ENCODE results near the gene BTBD9.

DNA sequence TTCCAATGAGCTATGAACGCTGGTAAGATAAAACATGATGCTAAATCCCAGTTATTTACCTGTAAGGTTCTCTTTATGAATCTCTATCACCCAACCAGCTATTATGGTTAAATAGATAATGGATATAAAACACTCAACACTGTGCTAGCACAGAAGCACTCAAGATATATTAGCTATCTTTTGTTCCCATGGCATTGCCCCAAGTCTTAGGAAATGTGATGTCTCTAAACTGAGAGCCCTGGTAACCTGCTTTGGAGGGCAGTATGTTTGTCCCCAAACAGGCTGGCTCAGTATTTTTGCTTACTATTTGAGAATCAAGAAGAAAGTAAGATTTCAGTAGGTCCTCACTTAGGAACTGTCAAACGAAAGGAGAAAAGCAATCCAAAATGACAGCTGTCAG, 90.5 kb downstream of the BTBD9 start:
- TF ChIP-seq, protein P1, sequence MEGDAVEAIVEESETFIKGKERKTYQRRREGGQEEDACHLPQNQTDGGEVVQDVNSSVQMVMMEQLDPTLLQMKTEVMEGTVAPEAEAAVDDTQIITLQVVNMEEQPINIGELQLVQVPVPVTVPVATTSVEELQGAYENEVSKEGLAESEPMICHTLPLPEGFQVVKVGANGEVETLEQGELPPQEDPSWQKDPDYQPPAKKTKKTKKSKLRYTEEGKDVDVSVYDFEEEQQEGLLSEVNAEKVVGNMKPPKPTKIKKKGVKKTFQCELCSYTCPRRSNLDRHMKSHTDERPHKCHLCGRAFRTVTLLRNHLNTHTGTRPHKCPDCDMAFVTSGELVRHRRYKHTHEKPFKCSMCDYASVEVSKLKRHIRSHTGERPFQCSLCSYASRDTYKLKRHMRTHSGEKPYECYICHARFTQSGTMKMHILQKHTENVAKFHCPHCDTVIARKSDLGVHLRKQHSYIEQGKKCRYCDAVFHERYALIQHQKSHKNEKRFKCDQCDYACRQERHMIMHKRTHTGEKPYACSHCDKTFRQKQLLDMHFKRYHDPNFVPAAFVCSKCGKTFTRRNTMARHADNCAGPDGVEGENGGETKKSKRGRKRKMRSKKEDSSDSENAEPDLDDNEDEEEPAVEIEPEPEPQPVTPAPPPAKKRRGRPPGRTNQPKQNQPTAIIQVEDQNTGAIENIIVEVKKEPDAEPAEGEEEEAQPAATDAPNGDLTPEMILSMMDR (IDR thresholded peaks at IDR 0.05), result no peak
- no peak for TF ChIP-seq POLR2A (IDR thresholded peaks at IDR 0.05)
